Panc1 (cell line): ENCODE results near the gene C11orf21. TPM values are rescaled to one million over a fixed set of nuclear protein-coding genes. Genes with fewer than 3 reads are reported as not detected.

ENCODE experiments used
- ATAC-seq: fragments of 200-7000 bp; cut with Tn5 transposase; 2 replicates; pipeline ENCODE4 v1.9.1; 2020; ENCODE audit warnings: mild to moderate bottlenecking, moderate library complexity
- BruUV-seq: library from RNA; stranded (reverse); fragments of 400-500 nt; replicated peaks from 2 replicates; lab custom pipeline; 2021; lab: Mats Ljungman, UMichigan
- CTCF ChIA-PET: fragments of 300-600 bp; sonication (Branson Sonifier 250); formaldehyde crosslinking; loops from one replicate; lab custom pipeline; 2022; ENCODE audit warnings: antibody characterized with exemption; lab: Charles Lee
- POLR2A ChIA-PET: fragments of 300-600 bp; sonication (Branson Sonifier 250); formaldehyde crosslinking; loops from one replicate; lab custom pipeline; 2022; ENCODE audit warnings: antibody characterized with exemption; lab: Charles Lee
- DNase-seq: peaks from one replicate; pipeline ENCODE4 v3.0.0-alpha.2; 2010; ENCODE audit warnings: low read depth, low spot score
- H3K27ac ChIP-seq: 2 replicates; pipeline ENCODE4 v1.5.1; 2011; ENCODE audit warnings: mild to moderate bottlenecking, low read length, inconsistent platforms
- H3K27me3 ChIP-seq: fragments of 200-500 bp; sonication (Bioruptor generic); 2 replicates; pipeline ENCODE4 v1.6.0; 2014; ENCODE audit warnings: low read length, inconsistent platforms; ENCODE audit not compliant: control insufficient read depth, insufficient read depth
- H3K36me3 ChIP-seq: fragments of 200-500 bp; sonication (Bioruptor generic); 2 replicates; pipeline ENCODE4 v1.5.1; 2014; ENCODE audit warnings: inconsistent platforms, mild to moderate bottlenecking, low read length, moderate library complexity; ENCODE audit not compliant: control insufficient read depth, insufficient read depth
- H3K4me1 ChIP-seq: 2 replicates; pipeline ENCODE4 v1.5.1; 2011; ENCODE audit warnings: inconsistent platforms, mild to moderate bottlenecking, low read length, moderate library complexity; ENCODE audit not compliant: control insufficient read depth, insufficient read depth
- H3K4me3 ChIP-seq, 2 experiments: 2 replicates each; pipeline ENCODE4 v1.5.1; 2011 to 2012; ENCODE audit warnings: low read depth in 2 of 2, low read length in 2 of 2, mild to moderate bottlenecking in 2 of 2, inconsistent platforms in 1 of 2, moderate library complexity in 1 of 2
- H3K9me3 ChIP-seq: fragments of 200-500 bp; sonication (Bioruptor generic); 2 replicates; pipeline ENCODE4 v1.5.1; 2014; ENCODE audit warnings: low read depth, mild to moderate bottlenecking, inconsistent platforms, low read length, moderate library complexity; ENCODE audit not compliant: control insufficient read depth, insufficient read depth
- CTCF ChIP-seq: fragments of 450-650 bp; IDR thresholded peaks from 2 replicates; pipeline ENCODE4 v1.5.1; 2017; ENCODE audit warnings: mild to moderate bottlenecking
- POLR2AphosphoS5 ChIP-seq: IDR thresholded peaks from 2 replicates; pipeline ENCODE4 v1.6.1; 2012; ENCODE audit warnings: mild to moderate bottlenecking, low read depth, low read length, moderate library complexity
- REST ChIP-seq, 2 experiments: IDR thresholded peaks; 2 replicates each; pipeline ENCODE4 v1.6.1; 2011 to 2012; ENCODE audit warnings: low read depth in 2 of 2, control low read depth in 1 of 2, low read length in 1 of 2, mild to moderate bottlenecking in 1 of 2, moderate library complexity in 1 of 2; ENCODE audit not compliant: insufficient read depth in 1 of 2
- SIN3A ChIP-seq: IDR thresholded peaks from 2 replicates; pipeline ENCODE4 v1.6.1; 2012; ENCODE audit warnings: low read depth, mild to moderate bottlenecking, low read length, moderate library complexity, borderline replicate concordance; ENCODE audit not compliant: insufficient read depth
- TCF7L2 ChIP-seq: IDR thresholded peaks from 2 replicates; pipeline ENCODE4 v1.6.1; 2011; ENCODE audit warnings: mild to moderate bottlenecking, low read depth, low read length, inconsistent platforms
- in situ Hi-C: cut with HindIII; loops from 2 replicates; pipeline ENCODE4 v1.10.0; 2016; ENCODE audit warnings: low sequenced_read_pairs, low pct_unique_long_range_greater_than_20kb
- intact Hi-C: fragments of 100-400 bp; cut with micrococcal nuclease; formaldehyde crosslinking; loops from one replicate; pipeline ENCODE4 v1.10.0; 2022; ENCODE audit not compliant: unreplicated experiment
- total RNA-seq: library from RNA; stranded (reverse); gene quantifications from one replicate; pipeline ENCODE4 v1.2.1, GENCODE V29; 2021; ENCODE audit not compliant: unreplicated experiment

Gene C11orf21
- total RNA-seq, 1 experiment from 2014 or later: 0.31 TPM

- in situ Hi-C loops (no loop called here), intact Hi-C loops (no loop called here)
- no peak for DNase-seq
- Histone ChIP-seq H3K27me3 (peaks cover 5% of the 10 kb centered on the region), H3K27ac (no peak overlapping the region), H3K4me3 (no peak overlapping the region), H3K4me1 (no peaks in the 10 kb centered on the region), H3K36me3 (no peaks in the 10 kb centered on the region), H3K9me3 (no peaks in the 10 kb centered on the region)
- BruUV-seq: no TSS peak
- no peak for ATAC-seq
- TF ChIP-seq REST (IDR thresholded peaks at IDR 0.05; ENCODE audit: insufficient read depth in 1 of 2, low read depth in 2 of 2, low read length in 1 of 2) (no peak), POLR2AphosphoS5 (no peak), SIN3A (no peak), TCF7L2 (no peak), CTCF (no peak)
- ChIA-PET POLR2A (no interaction called here), CTCF (no interaction called here)
These were observed 36.3 kb downstream of the C11orf21 start for GRCh38 chr11:2265396-2265795.

GRCh38 chr11:2264366-2265053, 37.2 kb downstream of the C11orf21 start:
- ATAC-seq (no peak), DNase-seq (no peak)
- Histone ChIP-seq H3K4me1 (no peaks in the 10 kb centered on the region), H3K27ac (no peak overlapping the region), H3K27me3 (peaks cover 5% of the 10 kb centered on the region), H3K36me3 (no peaks in the 10 kb centered on the region), H3K9me3 (no peaks in the 10 kb centered on the region), H3K4me3 (no peak overlapping the region)
- TF ChIP-seq REST (IDR thresholded peaks at IDR 0.05; ENCODE audit: insufficient read depth in 1 of 2, low read depth in 2 of 2, low read length in 1 of 2) (no peak), CTCF (no peak), TCF7L2 (no peak)
- POLR2A ChIA-PET: no interaction called here
- CTCF ChIA-PET: no interaction called here
- intact Hi-C loops (no loop called here), in situ Hi-C loops (no loop called here)
- BruUV-seq: no TSS peak
